GM23338 (cell line): ENCODE results near the gene CPXM2.

ENCODE experiments used
- CTCF ChIP-seq, 2 experiments: fragments of 200-600 bp in 1 of 2; sonication (generic) in 1 of 2; conservative IDR thresholded peaks; 2 replicates each; pipeline versions ENCODE4 v1.5.1 to v1.6.1; 2016 to 2017; ENCODE audit warnings: antibody characterized with exemption in 2 of 2, low read depth in 2 of 2, mild to moderate bottlenecking in 2 of 2, moderate library complexity in 1 of 2
- REST ChIP-seq: IDR thresholded peaks from one replicate; pipeline ENCODE4 v1.6.1; 2018; ENCODE audit warnings: antibody characterized with exemption; ENCODE audit not compliant: unreplicated experiment

- TF ChIP-seq CTCF (conservative IDR thresholded peaks at IDR 0.05; ENCODE audit: low read depth in 2 of 2) (no peak), REST (no peak)
These were observed 37.1 kb downstream of the CPXM2 start for GRCh38 chr10:123854498-123854897.
